Left colon (tissue), 2 donors: ENCODE results near the gene G6PC2. TPM values are rescaled to one million over a fixed set of nuclear protein-coding genes. Genes with fewer than 3 reads are reported as not detected.

Experiments
- ATAC-seq: fragments of 200-7000 bp; cut with Tn5 transposase; one replicate; pipeline ENCODE4 v1.9.1; 2020; ENCODE audit warnings: mild to moderate bottlenecking, moderate library complexity
- DNase-seq, 2 donors: peaks; one replicate each; pipeline ENCODE4 v3.0.0-alpha.2; 2020
- intact Hi-C, 2 donors: fragments of 100-400 bp; cut with DNase I in 1 of 2; cut with micrococcal nuclease in 1 of 2; formaldehyde crosslinking; loops; one replicate each; pipeline versions ENCODE4 v1.11.2 to v1.14.0; 2022; cut with DNase I, micrococcal nuclease
- total RNA-seq, 2 donors: library from RNA; stranded (reverse); fragmentation: NEBNext Ultra II Directional; extraction: Animal tissue kit (Norgen Biotek cat#: 25700); gene quantifications; one replicate each; pipeline ENCODE4 v1.2.1, GENCODE V29; 2021
- donor health status: DM: no; HTN: no; CAD: no.
- donor health status: DM: yes; HTN: yes; CAD: no.

Gene G6PC2
- total RNA-seq, 2 donors from 2014 or later = 0.31 TPM; not detected in 1

DNA sequence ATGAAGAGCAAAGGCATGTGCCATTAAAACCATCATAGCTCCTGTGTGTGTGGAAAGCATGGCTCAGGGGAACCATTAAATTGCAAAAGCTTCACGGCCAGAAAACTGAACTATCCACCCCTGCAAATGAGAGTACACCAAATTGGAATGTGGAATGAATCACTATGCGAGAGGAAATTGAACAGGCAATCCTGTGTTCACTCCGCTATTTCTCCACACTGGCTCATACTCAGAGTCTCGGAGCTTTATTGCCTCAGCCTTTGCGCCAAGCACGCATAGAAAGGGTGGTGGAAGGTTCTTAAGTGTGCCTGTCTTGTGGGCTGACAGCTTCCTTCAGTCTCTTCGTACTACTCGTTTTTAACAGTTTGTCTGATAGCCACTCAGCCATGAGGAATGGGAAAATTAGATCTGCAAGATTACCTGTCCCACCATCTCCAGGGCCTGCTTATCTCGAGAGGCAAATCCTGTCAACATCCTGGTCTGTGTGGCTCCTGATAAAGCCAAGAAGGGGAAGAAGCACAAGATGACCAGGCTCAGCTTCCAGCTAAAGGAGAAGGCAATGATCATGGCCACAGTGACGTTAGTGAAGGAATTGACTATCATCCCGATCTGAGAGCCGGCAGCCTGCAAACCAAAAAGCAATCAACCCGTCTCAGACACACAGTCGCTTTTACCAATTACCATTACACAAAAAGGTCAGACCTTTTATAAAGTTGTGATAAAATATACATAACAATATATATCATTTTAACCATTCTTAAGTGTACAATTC, 34.9 kb downstream of the G6PC2 start:
- ATAC-seq (no peak), DNase-seq (no peak)
- intact Hi-C loops = no loop called here

DNA sequence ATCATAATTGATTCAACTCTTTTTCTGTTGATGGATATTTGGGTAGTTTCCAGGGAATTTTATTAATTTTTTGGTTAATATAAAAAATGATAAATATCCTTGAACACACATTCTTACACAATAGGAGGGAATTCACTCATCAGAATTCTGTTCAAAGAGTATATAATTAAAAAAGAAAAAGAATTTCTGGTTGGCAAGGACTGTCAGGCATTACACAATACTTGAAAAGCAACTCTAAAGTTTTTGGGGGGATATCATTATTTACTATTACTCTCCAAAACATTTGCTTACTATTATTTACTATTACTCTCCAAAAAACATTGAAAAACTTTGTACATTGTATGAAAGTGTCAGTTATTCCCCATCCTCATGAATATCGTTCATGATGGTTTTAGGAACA, 38.0 kb downstream of the G6PC2 start:
- no peak for ATAC-seq
- no peak for DNase-seq
- intact Hi-C loops = no loop called here

DNA sequence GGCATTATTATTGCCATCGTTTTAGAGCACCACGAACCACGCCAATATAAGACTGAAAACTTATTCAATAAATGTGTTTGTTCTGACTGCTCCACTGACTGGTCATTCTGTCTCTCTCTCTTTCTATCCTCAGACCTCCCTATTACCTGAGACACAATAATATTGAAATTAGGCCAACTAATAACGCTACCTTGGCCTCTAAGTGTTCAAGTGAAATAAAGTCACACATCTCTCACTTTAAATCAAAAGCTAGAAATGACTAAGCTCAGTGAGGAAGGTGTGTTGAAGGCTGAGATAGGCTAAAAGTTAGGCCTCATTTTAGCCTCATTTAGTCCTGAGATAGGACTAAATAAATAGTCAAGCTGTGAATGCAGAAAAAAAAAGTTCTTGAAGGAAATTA, 38.8 kb downstream of the G6PC2 start:
- intact Hi-C loops = no loop called here
- DNase-seq = no peak
- no peak for ATAC-seq

- ATAC-seq = no peak
- intact Hi-C loops = no loop called here
- no peak for DNase-seq
Measured at GRCh38 chr2:168941297-168941696, 40.2 kb downstream of the G6PC2 start.

GRCh38 chr2:168944065-168944464, 43.0 kb downstream of the G6PC2 start:
- no peak for DNase-seq
- no peak for ATAC-seq
- intact Hi-C loops = no loop called here

- DNase-seq = no peak
- intact Hi-C loops = no loop called here
- no peak for ATAC-seq
Measured at GRCh38 chr2:168945508-168945907, 44.4 kb downstream of the G6PC2 start.

DNA sequence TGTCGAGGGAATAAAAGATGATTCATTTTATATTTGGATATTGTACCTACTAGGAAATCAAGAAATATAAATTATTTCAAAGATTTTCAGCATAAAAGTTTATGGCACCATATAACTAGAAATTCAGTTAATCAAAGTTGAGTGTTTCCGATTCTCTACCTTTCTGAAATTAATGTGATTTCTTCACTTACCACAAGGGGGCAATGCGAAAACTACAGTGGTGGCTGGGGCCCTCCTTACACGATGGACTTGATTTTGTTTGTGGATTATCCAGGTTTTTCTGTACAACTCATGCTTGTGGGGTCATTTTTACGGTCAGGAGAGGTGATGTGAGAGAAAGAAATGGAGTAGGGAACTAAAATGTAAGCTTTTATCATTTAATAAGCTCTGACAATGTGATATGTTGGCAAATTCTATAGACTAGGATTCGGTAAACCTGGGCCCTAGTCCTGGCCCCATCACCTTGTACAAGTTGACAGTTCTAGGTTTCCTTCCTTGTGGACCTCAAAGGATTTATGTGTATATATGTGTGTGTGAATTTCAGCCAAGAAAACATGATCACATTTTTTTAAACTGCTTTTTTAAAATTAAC, 47.6 kb downstream of the G6PC2 start:
- DNase-seq (no peak), ATAC-seq (peak; percentile 52)
- intact Hi-C loops = no loop called here

DNA sequence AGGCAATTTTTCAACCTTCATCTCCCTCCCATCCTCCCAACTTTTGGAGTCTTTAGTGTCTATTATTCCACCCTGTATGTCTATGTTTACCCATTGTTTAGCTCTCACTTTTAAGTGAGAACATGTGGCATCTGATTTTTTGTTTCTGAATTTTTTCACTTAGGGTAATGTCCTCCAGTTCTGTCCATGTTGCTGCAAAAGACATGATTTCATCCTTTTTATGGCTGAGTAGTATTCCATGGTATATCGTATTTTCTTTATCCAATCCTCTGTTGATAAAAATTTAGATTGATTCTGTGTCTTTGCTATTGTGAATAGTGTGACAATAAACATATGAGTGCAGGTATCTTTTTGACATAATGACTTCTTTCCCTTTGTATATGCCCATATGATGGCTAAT, 48.2 kb downstream of the G6PC2 start:
- no peak for DNase-seq
- ATAC-seq = no peak
- intact Hi-C loops = no loop called here

- no peak for DNase-seq
- ATAC-seq = no peak
- intact Hi-C loops = no loop called here
Measured at GRCh38 chr2:168951871-168952270, 50.8 kb downstream of the G6PC2 start.

DNA sequence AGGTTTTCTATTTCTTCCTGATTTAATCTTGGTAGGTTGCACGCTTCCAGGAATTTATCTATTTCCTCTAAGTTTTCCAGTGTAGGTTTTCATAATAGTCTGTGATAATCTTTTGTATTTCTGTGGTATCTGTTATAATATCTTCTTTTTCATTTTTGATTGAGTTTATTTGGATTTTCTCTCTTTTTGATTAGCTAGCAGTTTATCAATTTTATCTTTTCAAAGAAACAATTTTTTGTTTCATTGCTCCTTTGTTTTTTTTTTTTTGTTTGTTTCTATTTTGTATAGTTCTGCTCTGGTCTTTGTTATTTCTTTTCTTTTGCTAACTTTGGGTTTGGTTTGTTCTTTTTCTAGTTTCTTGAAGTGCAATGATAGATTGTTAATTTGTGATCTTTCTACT, 51.3 kb downstream of the G6PC2 start:
- ATAC-seq (no peak), DNase-seq (no peak)
- intact Hi-C loops = no loop called here

DNA sequence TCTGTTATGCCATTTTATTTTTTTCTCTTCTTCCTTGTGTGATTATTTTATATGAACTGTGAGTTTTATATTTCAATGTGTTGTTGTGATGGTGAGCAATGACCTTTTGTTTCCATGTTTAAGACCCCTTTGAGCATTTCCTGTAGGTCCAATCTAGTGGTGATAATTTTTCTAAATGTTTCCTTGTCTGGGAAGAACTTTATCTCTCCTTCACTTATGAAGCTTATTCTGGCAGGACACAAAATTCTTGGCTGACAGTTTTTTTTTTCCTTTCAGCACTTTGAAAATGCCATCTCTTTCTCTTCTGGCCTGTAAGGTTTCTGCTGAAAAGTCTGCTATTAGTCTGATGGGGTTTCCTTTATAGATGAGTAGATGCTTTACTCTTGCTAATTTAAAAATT, 53.2 kb downstream of the G6PC2 start:
- DNase-seq = no peak
- no peak for ATAC-seq
- intact Hi-C loops = no loop called here

GRCh38 chr2:168955321-168955720, 54.2 kb downstream of the G6PC2 start:
- intact Hi-C loops = no loop called here
- no peak for DNase-seq

DNA sequence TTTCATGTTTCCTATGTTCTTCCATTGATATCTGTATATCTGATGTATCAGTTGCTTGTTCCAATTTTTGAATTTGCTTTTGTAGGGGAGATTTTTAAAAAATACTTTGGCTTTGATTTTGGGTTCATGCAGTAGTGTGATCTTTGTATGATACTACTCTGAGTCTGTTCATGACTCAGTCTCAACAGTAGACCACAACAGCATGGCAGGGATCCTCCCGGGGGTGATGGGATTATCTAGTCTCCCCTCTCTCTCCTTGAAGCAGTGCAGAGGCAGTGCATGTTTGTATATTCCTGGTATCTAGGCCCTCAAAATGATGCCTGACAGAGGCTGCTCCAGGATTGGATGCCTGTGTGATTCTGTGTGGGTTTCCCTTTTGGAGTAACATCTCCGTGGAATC, 55.3 kb downstream of the G6PC2 start:
- DNase-seq (no peak), ATAC-seq (no peak)
- intact Hi-C loops = no loop called here

More at GRCh38 chr2:168955321-168955720, 54.2 kb downstream of the G6PC2 start:
- no peak for ATAC-seq

Other genes starting within 250 kb of the G6PC2 start
- 10 to 100 TPM; 52.7 to 55.6 TPM for gene NOSTRIN, start 98.7 kb upstream of the G6PC2 start, total RNA-seq
- 1 to 10 TPM; 1.2 to 4.1 TPM for gene SPC25, start 10.9 kb upstream of the G6PC2 start, total RNA-seq
- gene ABCB11, start 130.0 kb downstream of the G6PC2 start, total RNA-seq = 1 to 10 TPM; 4.1 TPM
- gene DHRS9, start 168.3 kb downstream of the G6PC2 start, total RNA-seq = 100 to 1,000 TPM; 202 to 206 TPM